AML-193 (cell line): Measurements from ENCODE around the gene TRERF1.
A peak's percentile ranks its signal among the peaks of the same experiment; 100 is the strongest.
"Not testable (repeated sequence)": the region's sequence is repeated elsewhere in the genome, so short reads cannot be mapped to it uniquely, and the experiment has no call there.

Experiments used
- DNase-seq, 2 experiments: peaks; one replicate each; lab custom pipeline; 2025; lab: John Stamatoyannopoulos, UW

Gene TRERF1

GRCh38 chr6:42222448-42222847 is 229.3 kb downstream of the TRERF1 start:
- DNase-seq = no peak

GRCh38 chr6:42221546-42221945 is 230.2 kb downstream of the TRERF1 start:
- DNase-seq = no peak

DNA sequence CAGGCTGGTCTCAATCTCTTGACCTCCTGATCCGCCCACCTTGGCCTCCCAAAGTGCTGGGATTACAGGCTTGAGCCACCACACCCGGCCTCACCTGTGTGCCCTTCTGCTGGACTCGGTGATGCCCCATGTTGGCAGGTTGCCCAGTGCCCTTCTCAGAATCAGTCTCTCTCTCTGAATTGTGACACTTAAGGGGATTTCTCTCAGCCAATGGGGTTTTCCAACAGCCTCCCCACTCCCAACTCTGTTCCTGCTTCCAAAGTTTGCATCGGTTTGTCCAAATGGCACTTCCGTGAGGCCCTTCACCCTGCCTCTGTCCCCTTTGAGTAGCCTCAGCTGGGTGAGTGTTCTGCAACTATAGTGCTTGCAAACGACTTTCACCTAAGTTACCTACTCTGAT is 230.9 kb downstream of the TRERF1 start:
- DNase-seq = no peak

DNA sequence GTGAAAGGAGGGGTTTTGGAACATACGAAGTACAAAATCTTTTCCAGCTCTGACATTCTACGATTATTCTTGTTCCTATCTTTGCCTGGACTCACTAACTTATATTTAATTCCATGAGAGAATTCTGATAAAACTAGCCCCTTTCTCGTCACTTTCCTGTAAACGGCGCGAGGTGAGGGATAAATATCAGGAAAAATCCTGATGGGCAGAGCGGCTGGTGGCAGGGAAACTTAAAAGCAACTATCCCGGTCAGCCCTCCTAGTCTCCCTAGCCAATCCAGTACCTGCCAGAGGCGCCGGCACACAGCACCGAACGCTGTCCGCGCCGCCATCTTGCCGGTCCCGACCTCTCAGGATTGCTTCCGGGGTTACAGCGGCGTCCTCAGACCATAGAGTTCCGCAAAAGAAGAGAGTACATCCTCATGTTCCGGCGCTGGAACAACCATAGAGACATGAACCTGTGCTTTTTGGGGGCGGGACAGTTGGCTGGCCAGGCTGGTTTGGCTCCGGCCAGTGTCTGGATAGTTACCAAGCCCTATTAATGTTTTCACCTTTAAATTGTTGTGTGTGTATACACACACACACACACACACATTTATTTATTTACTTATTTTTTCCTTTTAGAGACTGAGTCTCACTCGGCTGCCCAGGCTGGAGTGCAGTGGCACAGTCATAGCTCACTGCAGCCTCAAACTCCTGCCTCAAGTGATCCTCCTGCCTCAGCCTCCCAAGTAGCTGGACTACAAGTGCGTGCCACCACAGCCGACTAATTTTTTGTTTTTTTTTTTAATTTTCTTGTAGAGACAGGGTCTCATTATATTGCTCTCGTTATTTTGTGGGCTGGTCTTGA is 234.0 kb downstream of the TRERF1 start, which contains the start of gene MRPS10:
Gene MRPS10, minus strand, starts transcription at position 343 of the 849 bp plus-strand sequence. Its CDS starts 12 bp downstream, at position 331.
- peak; percentile 98 to 99 for DNase-seq

DNA sequence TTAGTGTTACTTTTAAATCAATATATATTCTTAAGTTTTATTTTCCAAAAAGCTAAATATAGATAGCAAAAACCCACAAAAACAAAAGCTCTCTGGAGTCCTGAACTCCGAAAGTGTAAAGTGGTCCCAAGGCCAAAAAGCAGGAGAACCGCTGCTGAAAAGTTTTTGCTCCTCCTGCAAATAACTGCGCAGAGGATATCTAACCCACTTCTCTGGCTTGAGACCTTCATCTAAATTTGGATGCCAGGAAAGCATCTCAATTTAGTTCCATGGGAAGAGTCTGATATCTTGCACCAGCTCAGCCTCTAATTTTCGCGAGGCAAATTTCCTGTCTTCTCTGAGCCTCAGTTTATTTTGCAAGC is 234.6 kb downstream of the TRERF1 start:
- DNase-seq = peak in 1 of 2 experiments; percentile 37

- DNase-seq = not testable (repeated sequence)
Observed at GRCh38 chr6:42216495-42216894, 235.2 kb downstream of the TRERF1 start.

- DNase-seq = no peak
Observed at GRCh38 chr6:42212442-42212841, 239.3 kb downstream of the TRERF1 start.

DNA sequence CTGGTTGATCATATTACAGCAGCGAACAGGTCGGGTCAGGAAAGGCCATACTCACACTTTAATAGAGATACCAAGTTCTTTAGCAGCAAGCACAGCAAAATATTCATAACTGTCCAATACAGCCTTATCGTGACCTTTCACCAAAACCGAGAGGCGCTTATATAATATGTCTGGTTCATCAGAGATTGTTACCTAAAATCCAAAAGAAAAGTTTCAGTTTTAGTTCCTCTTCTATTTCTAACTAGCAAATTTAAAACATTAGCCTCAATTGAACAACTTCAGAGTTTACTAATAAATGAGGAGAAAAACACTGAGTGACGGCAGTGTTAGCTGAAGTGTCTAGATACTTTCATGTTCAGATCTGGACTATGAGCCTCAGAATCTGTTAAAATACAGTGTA is 240.0 kb downstream of the TRERF1 start:
- no peak for DNase-seq

DNA sequence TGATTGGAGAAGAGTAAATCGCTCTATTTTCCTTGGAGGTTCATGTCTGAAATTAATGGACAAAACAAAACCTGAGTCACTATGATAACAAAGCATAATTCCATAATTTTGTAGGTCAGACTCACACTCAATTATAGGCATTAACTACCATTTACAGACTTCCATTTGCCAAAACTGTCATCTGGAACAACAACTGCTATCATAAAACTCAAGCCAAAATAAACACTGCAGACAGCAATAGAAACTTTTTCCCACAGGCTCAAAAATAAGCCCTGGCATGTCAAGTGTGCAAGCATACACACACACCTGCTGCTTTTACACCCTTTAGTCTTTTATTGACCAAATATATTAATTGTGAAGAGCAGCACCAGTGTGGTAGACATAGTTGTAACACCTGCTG is 241.2 kb downstream of the TRERF1 start:
- DNase-seq = no peak

GRCh38 chr6:42207559-42207958 is 244.2 kb downstream of the TRERF1 start:
- DNase-seq = not testable (repeated sequence)

GRCh38 chr6:42204768-42205282 is 246.9 kb downstream of the TRERF1 start:
- DNase-seq = no peak

DNA sequence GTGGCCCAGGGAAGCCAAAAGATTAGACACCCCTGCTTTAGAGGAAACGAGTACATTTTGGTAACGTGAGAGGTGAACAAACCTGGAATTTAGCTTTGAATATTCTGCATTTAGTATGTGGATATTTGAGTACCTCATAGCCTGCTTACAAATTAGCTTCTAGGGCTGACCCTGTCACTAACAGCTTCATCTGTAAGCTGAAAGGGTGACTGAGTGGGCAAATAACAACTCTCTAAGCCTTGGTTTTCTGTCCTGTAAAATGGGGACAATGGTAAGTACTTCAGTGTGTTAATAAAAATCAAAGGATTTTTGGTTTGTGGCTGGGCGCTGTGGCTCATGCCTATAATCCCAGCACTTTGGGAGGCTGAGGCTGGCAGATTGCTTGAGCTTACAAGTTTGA is 248.5 kb downstream of the TRERF1 start:
- no peak for DNase-seq

- DNase-seq = not testable (repeated sequence)
Observed at GRCh38 chr6:42202131-42202915, 249.4 kb downstream of the TRERF1 start.

GRCh38 chr6:42201382-42201781 is 250.3 kb downstream of the TRERF1 start:
- no peak for DNase-seq

DNA sequence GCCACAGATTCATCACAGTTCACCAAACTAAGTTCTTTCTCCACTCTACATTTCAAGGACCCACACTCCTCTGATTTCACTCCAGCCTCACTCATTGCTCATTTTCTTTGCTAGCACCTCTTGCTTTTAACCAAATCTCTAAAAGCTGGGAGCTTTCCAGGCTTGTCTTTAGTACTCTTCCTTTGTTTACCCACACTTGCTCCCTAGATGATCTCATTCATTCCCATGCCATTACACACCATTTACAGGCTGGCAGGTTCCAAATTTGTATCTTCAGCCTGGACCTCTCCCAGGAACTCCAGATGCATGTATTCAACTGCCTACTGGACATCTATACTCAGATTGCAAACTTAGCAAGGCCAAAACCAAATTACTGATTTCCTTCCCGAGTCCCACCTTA is 251.7 kb downstream of the TRERF1 start:
- DNase-seq = no peak

GRCh38 chr6:42199106-42199981 is 252.4 kb downstream of the TRERF1 start:
- DNase-seq = peak in 1 of 2 experiments; percentile 29

GRCh38 chr6:42197555-42198362 is 254.0 kb downstream of the TRERF1 start:
- DNase-seq = peak; percentile 68 to 69

DNA sequence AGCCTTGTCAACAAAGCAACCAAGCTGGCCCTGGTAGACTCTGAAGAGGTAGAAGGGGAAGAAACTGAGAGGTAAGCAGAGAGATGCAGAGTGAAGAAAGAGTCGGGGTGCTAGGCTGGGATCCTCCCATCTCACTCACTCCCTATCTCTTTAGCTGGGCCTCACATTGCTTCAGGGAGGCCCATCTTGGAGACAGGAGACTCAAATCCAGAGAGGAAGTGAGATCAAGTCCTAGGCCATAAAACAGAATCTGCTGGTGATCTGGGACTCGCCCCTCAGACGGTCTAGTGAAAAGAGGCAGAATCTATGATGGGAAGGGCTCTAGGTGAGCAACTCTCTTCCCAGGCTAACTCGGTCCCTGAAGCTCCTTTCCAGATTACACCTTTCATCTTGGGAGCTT is 256.3 kb downstream of the TRERF1 start:
- no peak for DNase-seq

- DNase-seq = no peak
Observed at GRCh38 chr6:42194056-42194455, 257.7 kb downstream of the TRERF1 start.

- no peak for DNase-seq
Observed at GRCh38 chr6:42193491-42193894, 258.2 kb downstream of the TRERF1 start.

- DNase-seq = not testable (repeated sequence)
Observed at GRCh38 chr6:42192385-42192784, 259.3 kb downstream of the TRERF1 start.
